Measurements from ENCODE around the gene VGLL4. TPM values are rescaled to one million over a fixed set of nuclear protein-coding genes. Genes with fewer than 3 reads are reported as not detected.

VGLL4 gene
- total RNA-seq, 2 experiments from 2014 or later = 54.4 to 60.2 TPM

GRCh38 chr3:11541321-11542303, 102.1 kb downstream of the VGLL4 start:
- DNase-seq (no peak), ATAC-seq (no peak)
- ChIA-PET POLR2A (no interaction called here), CTCF (interaction anchor here (0.9 kb wide), 1 partner anchor 305 kb away, joined by 3 read pairs; no protein-coding TSS in a partner anchor)
- Mint-ChIP-seq H3K36me3 (ENCODE audit: low read depth) (peaks cover 3% of the 10 kb centered on the region), H3K4me3 (no peak overlapping the region), H3K27ac (peak overlapping the region; percentile 8), H3K27me3 (no peaks in the 10 kb centered on the region), H3K9me3 (peaks cover under 1% of the 10 kb centered on the region), H3K4me1 (ENCODE audit: low read depth) (no peaks in the 10 kb centered on the region)
- intact Hi-C loops (cut with micrococcal nuclease) = no loop called here
- TF ChIP-seq, protein P1, sequence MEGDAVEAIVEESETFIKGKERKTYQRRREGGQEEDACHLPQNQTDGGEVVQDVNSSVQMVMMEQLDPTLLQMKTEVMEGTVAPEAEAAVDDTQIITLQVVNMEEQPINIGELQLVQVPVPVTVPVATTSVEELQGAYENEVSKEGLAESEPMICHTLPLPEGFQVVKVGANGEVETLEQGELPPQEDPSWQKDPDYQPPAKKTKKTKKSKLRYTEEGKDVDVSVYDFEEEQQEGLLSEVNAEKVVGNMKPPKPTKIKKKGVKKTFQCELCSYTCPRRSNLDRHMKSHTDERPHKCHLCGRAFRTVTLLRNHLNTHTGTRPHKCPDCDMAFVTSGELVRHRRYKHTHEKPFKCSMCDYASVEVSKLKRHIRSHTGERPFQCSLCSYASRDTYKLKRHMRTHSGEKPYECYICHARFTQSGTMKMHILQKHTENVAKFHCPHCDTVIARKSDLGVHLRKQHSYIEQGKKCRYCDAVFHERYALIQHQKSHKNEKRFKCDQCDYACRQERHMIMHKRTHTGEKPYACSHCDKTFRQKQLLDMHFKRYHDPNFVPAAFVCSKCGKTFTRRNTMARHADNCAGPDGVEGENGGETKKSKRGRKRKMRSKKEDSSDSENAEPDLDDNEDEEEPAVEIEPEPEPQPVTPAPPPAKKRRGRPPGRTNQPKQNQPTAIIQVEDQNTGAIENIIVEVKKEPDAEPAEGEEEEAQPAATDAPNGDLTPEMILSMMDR (IDR thresholded peaks at IDR 0.05) = no peak

DNA sequence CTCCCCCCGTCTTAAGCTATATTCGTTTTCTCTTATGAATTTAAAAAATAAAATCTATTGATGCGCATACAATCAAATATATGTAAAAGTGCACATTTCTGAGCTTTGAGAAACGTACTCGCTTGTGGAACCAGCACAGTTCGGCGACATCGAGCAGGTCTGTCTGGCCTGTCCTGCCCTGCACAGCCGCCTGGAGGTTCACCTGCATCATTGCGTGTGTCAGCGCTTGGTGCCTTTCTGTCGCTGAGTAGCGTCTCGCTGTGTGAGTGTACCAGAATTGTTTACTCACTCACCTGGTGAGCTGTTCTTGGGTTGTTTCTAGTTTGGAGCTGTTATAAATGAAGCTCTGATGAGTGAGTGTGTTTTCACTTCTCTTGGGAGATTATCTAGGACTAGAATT, 104.0 kb downstream of the VGLL4 start:
- Mint-ChIP-seq H3K9me3 (no peaks in the 10 kb centered on the region), H3K4me1 (ENCODE audit: low read depth) (no peaks in the 10 kb centered on the region), H3K36me3 (ENCODE audit: low read depth) (peaks cover 1% of the 10 kb centered on the region), H3K27ac (no peak overlapping the region), H3K4me3 (no peak overlapping the region), H3K27me3 (no peaks in the 10 kb centered on the region)
- intact Hi-C loops (cut with micrococcal nuclease) = no loop called here
- ATAC-seq (no peak), DNase-seq (no peak)
- TF ChIP-seq, protein P1 (IDR thresholded peaks at IDR 0.05) = no peak
- POLR2A ChIA-PET = no interaction called here
- CTCF ChIA-PET = interaction anchor here (1.7 kb wide), 1 partner anchor 112 kb away, joined by 5 read pairs; no protein-coding TSS in a partner anchor

DNA sequence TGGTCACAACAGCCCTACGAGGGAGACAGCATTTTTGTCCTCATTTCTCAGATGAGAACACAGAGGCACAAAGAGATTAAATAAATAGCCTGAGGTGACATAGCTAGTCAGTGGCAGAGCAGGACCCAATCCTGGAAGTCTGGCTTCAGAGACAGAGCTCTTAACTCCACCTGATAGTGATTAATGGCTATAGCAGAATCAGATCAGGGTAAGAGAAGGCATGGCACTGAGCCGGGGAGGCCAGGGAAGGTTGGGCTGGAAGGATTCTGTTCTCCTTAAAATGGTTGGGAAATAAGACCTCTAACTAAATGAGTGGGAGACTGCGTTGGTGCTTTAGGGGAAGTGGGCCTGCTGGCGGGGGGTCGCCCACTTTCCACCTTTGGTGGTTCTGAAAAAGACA, 104.5 kb downstream of the VGLL4 start:
- no peak overlapping the region for H3K27ac Mint-ChIP-seq
- no peak for ATAC-seq
- TF ChIP-seq, protein P1 (IDR thresholded peaks at IDR 0.05) = no peak
- ChIA-PET CTCF (interaction anchor here (0.9 to 1.7 kb wide), 2 partner anchors 112 to 602 kb away, joined by 3 to 5 read pairs; no protein-coding TSS in a partner anchor), POLR2A (no interaction called here)
- H3K9me3 Mint-ChIP-seq = no peaks in the 10 kb centered on the region
- no peak overlapping the region for H3K4me3 Mint-ChIP-seq
- intact Hi-C loops (cut with micrococcal nuclease) = no loop called here
- no peak for DNase-seq
- H3K36me3 Mint-ChIP-seq (ENCODE audit: low read depth) = peaks cover 1% of the 10 kb centered on the region
- no peaks in the 10 kb centered on the region for H3K27me3 Mint-ChIP-seq
- H3K4me1 Mint-ChIP-seq (ENCODE audit: low read depth) = no peaks in the 10 kb centered on the region

DNA sequence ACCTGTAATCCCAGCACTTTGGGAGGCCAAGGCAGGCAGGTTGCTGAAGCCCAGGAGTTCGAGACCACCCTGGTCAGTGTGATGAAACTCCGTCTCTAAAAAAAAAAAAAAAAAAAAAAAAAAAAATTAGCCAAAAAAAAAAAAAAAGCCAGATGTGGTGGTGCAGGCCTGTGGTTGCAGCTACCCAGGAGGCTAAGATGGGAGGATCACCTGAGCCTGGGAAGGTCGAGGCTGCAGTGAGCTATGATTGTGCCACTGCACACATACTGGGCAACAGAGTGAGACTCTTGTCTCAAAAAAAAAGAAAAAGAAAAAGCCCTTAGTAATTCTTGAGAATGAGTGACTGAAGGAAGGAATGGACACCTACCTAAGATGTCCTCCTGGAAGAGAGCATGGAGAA, 105.1 kb downstream of the VGLL4 start:
- Mint-ChIP-seq H3K27ac (no peak overlapping the region), H3K36me3 (ENCODE audit: low read depth) (peaks cover 1% of the 10 kb centered on the region)
- no peak for ATAC-seq

More for the DNA sequence above, 105.1 kb downstream of the VGLL4 start:
- H3K4me3 Mint-ChIP-seq = no peak overlapping the region
- H3K27me3 Mint-ChIP-seq = no peaks in the 10 kb centered on the region
- ChIA-PET CTCF (interaction anchor here (0.9 to 1.7 kb wide), 2 partner anchors 113 to 601 kb away, joined by 3 to 5 read pairs; no protein-coding TSS in a partner anchor), POLR2A (no interaction called here)
- intact Hi-C loops (cut with micrococcal nuclease) = no loop called here
- H3K4me1 Mint-ChIP-seq (ENCODE audit: low read depth) = no peaks in the 10 kb centered on the region
- DNase-seq = no peak
- TF ChIP-seq, protein P1 (IDR thresholded peaks at IDR 0.05) = no peak
- H3K9me3 Mint-ChIP-seq = no peaks in the 10 kb centered on the region

Data from activated CD8-positive, alpha-beta T cell treated with anti-CD3 and anti-CD28 coated beads for 36 hours (primary cell).